GM23338 (cell line): ENCODE results near the gene FNDC3A. TPM values are rescaled to one million over a fixed set of nuclear protein-coding genes. Genes with fewer than 3 reads are reported as not detected.

Source experiments
- ATAC-seq: fragments of 200-7000 bp; cut with Tn5 transposase; 3 replicates; pipeline ENCODE4 v1.9.1; 2020
- DNase-seq: peaks from one replicate; pipeline ENCODE4 v3.0.0-alpha.2; 2015; ENCODE audit warnings: low spot score
- H2AFZ ChIP-seq: fragments of 200-600 bp; sonication (generic); 2 replicates; pipeline ENCODE4 v1.8.0; 2016; ENCODE audit warnings: antibody characterized with exemption, mild to moderate bottlenecking, moderate library complexity
- H3F3A ChIP-seq: fragments of 200-600 bp; sonication (generic); replicated peaks from 2 replicates; pipeline ENCODE4 v1.8.0; 2017; ENCODE audit warnings: antibody characterized with exemption, mixed run types, low read depth
- H3K27ac ChIP-seq: fragments of 200-600 bp; sonication (generic); 2 replicates; pipeline ENCODE4 v1.6.1; 2016; ENCODE audit warnings: low read depth
- H3K27me3 ChIP-seq: fragments of 200-600 bp; sonication (generic); 2 replicates; pipeline ENCODE4 v1.8.0; 2016; ENCODE audit warnings: mild to moderate bottlenecking, mixed run types, moderate library complexity; ENCODE audit not compliant: insufficient read depth
- H3K36me3 ChIP-seq: fragments of 200-600 bp; sonication (generic); 2 replicates; pipeline ENCODE4 v1.8.0; 2016; ENCODE audit warnings: mild to moderate bottlenecking; ENCODE audit not compliant: insufficient read depth
- H3K4me1 ChIP-seq: fragments of 200-600 bp; sonication (generic); 2 replicates; pipeline ENCODE4 v1.8.0; 2016; ENCODE audit warnings: mild to moderate bottlenecking, moderate library complexity; ENCODE audit not compliant: insufficient read depth
- H3K4me2 ChIP-seq: fragments of 200-600 bp; sonication (generic); 2 replicates; pipeline ENCODE4 v1.7.1; 2017; ENCODE audit warnings: mixed run types
- H3K4me3 ChIP-seq: fragments of 200-600 bp; sonication (generic); 2 replicates; pipeline ENCODE4 v1.6.1; 2016; ENCODE audit warnings: mixed run types
- H3K79me2 ChIP-seq: fragments of 200-600 bp; sonication (generic); replicated peaks from 2 replicates; pipeline ENCODE4 v1.8.0; 2017; ENCODE audit warnings: mild to moderate bottlenecking; ENCODE audit not compliant: insufficient read depth
- H3K9me2 ChIP-seq: fragments of 200-600 bp; sonication (generic); 2 replicates; pipeline ENCODE4 v1.8.0; 2017; ENCODE audit not compliant: insufficient read depth
- H4K20me1 ChIP-seq: fragments of 200-600 bp; sonication (generic); replicated peaks from 2 replicates; pipeline ENCODE4 v1.8.0; 2017; ENCODE audit warnings: mild to moderate bottlenecking; ENCODE audit not compliant: insufficient read depth
- H3K27ac Mint-ChIP-seq: 2 replicates; pipeline ENCODE4 v1.8.0; 2020; ENCODE audit warnings: inconsistent platforms, mild to moderate bottlenecking, moderate library complexity, mixed read lengths
- H3K27me3 Mint-ChIP-seq: 3 replicates; pipeline ENCODE4 v1.8.0; 2022; ENCODE audit warnings: low read depth, mild to moderate bottlenecking, moderate library complexity, mixed read lengths, inconsistent platforms; ENCODE audit not compliant: insufficient read depth, poor library complexity
- H3K36me3 Mint-ChIP-seq: 3 replicates; pipeline ENCODE4 v1.8.0; 2021; ENCODE audit warnings: low read depth, mild to moderate bottlenecking, inconsistent platforms, moderate library complexity, mixed read lengths
- H3K4me1 Mint-ChIP-seq: 3 replicates; pipeline ENCODE4 v1.8.0; 2020; ENCODE audit warnings: mild to moderate bottlenecking, inconsistent platforms, mixed read lengths
- H3K4me3 Mint-ChIP-seq: 3 replicates; pipeline ENCODE4 v1.8.0; 2021; ENCODE audit warnings: moderate library complexity, mild to moderate bottlenecking, inconsistent platforms, mixed read lengths
- H3K9me3 Mint-ChIP-seq: 3 replicates; pipeline ENCODE4 v1.8.0; 2020; ENCODE audit warnings: moderate library complexity, mild to moderate bottlenecking, inconsistent platforms, mixed read lengths
- CREB1 ChIP-seq: fragments of 250-450 bp; sonication (Bioruptor Pico); IDR thresholded peaks from 2 replicates; pipeline ENCODE4 v1.5.0; 2020; ENCODE audit warnings: low read depth, mild to moderate bottlenecking, moderate library complexity
- ETS1 ChIP-seq: IDR thresholded peaks from 2 replicates; pipeline ENCODE4 v1.6.1; 2016; ENCODE audit warnings: antibody characterized with exemption
- EZH2phosphoT487 ChIP-seq: fragments of 200-600 bp; sonication (generic); IDR thresholded peaks from one replicate; pipeline ENCODE4 v1.8.1; 2018; ENCODE audit warnings: antibody characterized with exemption; ENCODE audit not compliant: unreplicated experiment
- NANOG ChIP-seq: IDR thresholded peaks from 2 replicates; pipeline ENCODE4 v1.6.1; 2016; ENCODE audit warnings: antibody characterized with exemption, borderline replicate concordance
- POLR2AphosphoS5 ChIP-seq: IDR thresholded peaks from 2 replicates; pipeline ENCODE4 v1.6.1; 2016; ENCODE audit warnings: antibody characterized with exemption, low read depth
- REST ChIP-seq: IDR thresholded peaks from one replicate; pipeline ENCODE4 v1.6.1; 2018; ENCODE audit warnings: antibody characterized with exemption; ENCODE audit not compliant: unreplicated experiment
- ZNF114 ChIP-seq: fragments of 250-450 bp; sonication (Bioruptor Pico); IDR thresholded peaks from 2 replicates; pipeline ENCODE4 v1.5.0; 2020; ENCODE audit warnings: mild to moderate bottlenecking, moderate library complexity
- ZNF462 ChIP-seq: fragments of 250-450 bp; sonication (Bioruptor Pico); IDR thresholded peaks from 2 replicates; pipeline ENCODE4 v1.5.0; 2020; ENCODE audit warnings: mild to moderate bottlenecking, moderate library complexity
- polyA plus RNA-seq: library from polyadenylated mRNA; unstranded; fragments of >200 nt; fragmentation: Nextera tagmentation; extraction: Ambion mirVana; gene quantifications from 2 replicates; pipeline ENCODE4 v1.2.1, GENCODE V29; 2016
- total RNA-seq: library from RNA; depleted of rRNA; stranded (reverse); fragments of >200 nt; shearing (Covaris generic); gene quantifications from 2 replicates; pipeline ENCODE4 v1.2.3, GENCODE V29; 2014

The FNDC3A gene
- total and polyA plus RNA-seq, 2 experiments from 2014 or later, result 10.3 to 31.1 TPM

- Mint-ChIP-seq H3K4me3 (no peak overlapping the region), H3K27me3 (peaks cover 6% of the 10 kb centered on the region), H3K9me3 (no peaks in the 10 kb centered on the region), H3K4me1 (peaks cover 8% of the 10 kb centered on the region; the same call in 2 of the 3 replicates), H3K27ac (no peak overlapping the region), H3K36me3 (no peaks in the 10 kb centered on the region)
- H3K4me3 ChIP-seq, result no peak overlapping the region
- ATAC-seq (no peak), DNase-seq (no peak)
- no peaks in the 10 kb centered on the region for H3K4me1 ChIP-seq
- H3K36me3 ChIP-seq, result no peaks in the 10 kb centered on the region
- no peak overlapping the region for H3K4me2 ChIP-seq
- H3K27ac ChIP-seq, result no peak overlapping the region
- H3K9me2 ChIP-seq, result no peaks in the 10 kb centered on the region; the same call in 1 of the 2 replicates
- no peaks in the 10 kb centered on the region for H3F3A ChIP-seq
- TF ChIP-seq POLR2AphosphoS5 (no peak), REST (no peak), ETS1 (no peak)
- no peaks in the 10 kb centered on the region for H3K79me2 ChIP-seq
- H3K27me3 ChIP-seq, result no peaks in the 10 kb centered on the region
- H2AFZ ChIP-seq, result peak overlapping the region; percentile 45; the same call in 1 of the 2 replicates
- no peaks in the 10 kb centered on the region for H4K20me1 ChIP-seq
Measured at GRCh38 chr13:48946163-48946562, 29.5 kb upstream of the FNDC3A start.

GRCh38 chr13:48949566-48950500 is 25.9 kb upstream of the FNDC3A start:
- Mint-ChIP-seq H3K4me1 (peaks cover 6% of the 10 kb centered on the region; the same call in 2 of the 3 replicates), H3K27me3 (peaks cover 6% of the 10 kb centered on the region), H3K4me3 (no peak overlapping the region), H3K9me3 (no peaks in the 10 kb centered on the region), H3K27ac (no peak overlapping the region), H3K36me3 (no peaks in the 10 kb centered on the region)
- Histone ChIP-seq H3K9me2 (no peaks in the 10 kb centered on the region; the same call in 1 of the 2 replicates), H3K79me2 (no peaks in the 10 kb centered on the region), H2AFZ (no peak overlapping the region), H4K20me1 (no peaks in the 10 kb centered on the region), H3F3A (no peaks in the 10 kb centered on the region), H3K4me1 (no peaks in the 10 kb centered on the region), H3K4me3 (no peak overlapping the region), H3K4me2 (no peak overlapping the region), H3K27ac (no peak overlapping the region), H3K36me3 (no peaks in the 10 kb centered on the region), H3K27me3 (no peaks in the 10 kb centered on the region)
- DNase-seq, result no peak
- ATAC-seq, result no peak
- TF ChIP-seq CREB1 (CRISPR knock-in tag) (no peak), ZNF462 (no peak), EZH2phosphoT487 (no peak), ETS1 (no peak), NANOG (no peak), ZNF114 (no peak)
